Activated CD4-positive, alpha-beta T cell treated with anti-CD3 and anti-CD28 coated beads, Interleukin-10, Interleukin-2, amounts not matched to agents 100 ng/mL and 50 ng/mL, durations not matched to agents 16 hours and 8 hours (primary cell): ENCODE measurements around the gene CARD8.
A peak's percentile ranks its signal among the peaks of the same experiment; 100 is the strongest.

Source experiments
- DNase-seq: peaks from one replicate; pipeline ENCODE4 v3.0.0-alpha.2; 2020

Gene CARD8

GRCh38 chr19:48203794-48204628 lies 51.7 kb downstream of the CARD8 start:
- peak; percentile 97 for DNase-seq

GRCh38 chr19:48203222-48203793 lies 52.4 kb downstream of the CARD8 start:
- DNase-seq: no peak

GRCh38 chr19:48196933-48197665 lies 58.6 kb downstream of the CARD8 start:
- no peak for DNase-seq

- DNase-seq: no peak
Measured at GRCh38 chr19:48196321-48196763, 59.4 kb downstream of the CARD8 start.

GRCh38 chr19:48194844-48195830 lies 60.6 kb downstream of the CARD8 start:
- DNase-seq: no peak

GRCh38 chr19:48194041-48194843 lies 61.5 kb downstream of the CARD8 start:
- peak; percentile 28 for DNase-seq

- no peak for DNase-seq
Measured at GRCh38 chr19:48192750-48193149, 63.0 kb downstream of the CARD8 start.

GRCh38 chr19:48190885-48191284 lies 64.8 kb downstream of the CARD8 start:
- DNase-seq: no peak

- DNase-seq: peak; percentile 79
Measured at GRCh38 chr19:48190288-48190884, 65.3 kb downstream of the CARD8 start.

GRCh38 chr19:48186541-48186991 lies 69.1 kb downstream of the CARD8 start:
- DNase-seq: no peak

- no peak for DNase-seq
Measured at GRCh38 chr19:48186015-48186414, 69.7 kb downstream of the CARD8 start.

GRCh38 chr19:48183356-48183755 lies 72.4 kb downstream of the CARD8 start:
- DNase-seq: no peak

GRCh38 chr19:48182434-48182833 lies 73.3 kb downstream of the CARD8 start:
- no peak for DNase-seq

- DNase-seq: no peak
Measured at GRCh38 chr19:48181505-48181904, 74.2 kb downstream of the CARD8 start.

GRCh38 chr19:48176226-48176625 lies 79.5 kb downstream of the CARD8 start:
- no peak for DNase-seq

GRCh38 chr19:48175578-48175977 lies 80.1 kb downstream of the CARD8 start:
- DNase-seq: no peak

- no peak for DNase-seq
Measured at GRCh38 chr19:48174445-48175030, 81.2 kb downstream of the CARD8 start.

GRCh38 chr19:48171710-48172109 lies 84.0 kb downstream of the CARD8 start:
- DNase-seq: no peak

- peak; percentile 8 for DNase-seq
Measured at GRCh38 chr19:48170817-48171347, 84.8 kb downstream of the CARD8 start.
